ENCODE data around the gene TESK2. TPM values are rescaled to one million over a fixed set of nuclear protein-coding genes. Genes with fewer than 3 reads are reported as not detected.

Gene TESK2
- total RNA-seq, 1 donor from 2014 or later: 13.5 TPM

DNA sequence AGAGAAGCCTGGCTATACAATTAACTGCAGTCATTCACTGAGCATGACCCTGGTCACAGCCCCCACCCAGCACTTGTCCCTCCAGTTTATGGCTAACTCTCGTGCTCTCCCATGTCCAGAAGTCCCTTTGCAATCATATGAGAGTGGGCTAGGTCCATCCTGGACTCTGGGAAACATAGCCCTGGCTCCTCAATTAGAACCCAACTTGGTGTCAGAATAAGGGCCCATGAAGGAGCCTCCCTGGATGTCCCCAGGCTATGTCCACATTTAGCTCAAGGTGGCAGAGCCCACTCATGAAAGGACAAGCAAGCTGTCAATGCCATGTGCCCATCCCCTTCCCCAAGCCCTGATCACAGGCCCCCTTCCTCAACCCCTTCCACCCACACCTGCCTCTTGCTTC lies 191.7 kb downstream of the TESK2 start:
- intact Hi-C loops (cut with DNase I): no loop called here

DNA sequence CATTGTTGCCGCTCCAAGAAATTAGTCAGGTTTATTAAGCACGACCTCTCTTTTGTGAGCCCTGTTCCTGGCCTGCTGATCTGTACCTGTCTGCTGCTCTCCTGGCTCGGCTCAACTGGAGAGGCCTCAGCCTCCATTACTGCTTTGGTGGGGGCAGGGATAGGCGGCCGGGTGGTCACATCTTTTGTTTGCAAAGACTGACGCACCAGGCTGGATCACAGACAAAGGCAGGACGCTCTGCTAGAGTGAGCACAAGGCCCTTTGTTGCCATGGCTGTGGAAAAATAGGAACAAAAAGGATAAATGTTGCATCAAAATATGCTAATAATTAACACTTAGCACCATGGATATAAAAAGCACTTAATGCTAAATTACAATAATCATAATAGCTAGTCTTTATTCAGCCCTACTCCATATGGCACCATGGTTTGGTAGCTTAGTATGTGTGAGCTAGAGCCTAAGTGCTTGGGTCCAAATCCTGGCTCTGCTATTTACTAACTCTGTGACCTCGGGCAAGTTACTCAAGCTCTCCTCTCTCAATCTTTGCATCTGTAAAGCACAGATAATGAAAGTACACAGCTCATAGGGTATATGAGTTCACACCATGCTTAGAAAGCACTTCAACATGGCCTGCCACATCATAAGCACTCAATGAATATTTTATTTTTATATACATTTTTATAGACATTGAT lies 193.2 kb downstream of the TESK2 start:
- peaks cover 2% of the 10 kb centered on the region for H3K4me1 ChIP-seq

More for the DNA sequence above, 191.7 kb downstream of the TESK2 start:
- TF ChIP-seq POLR2AphosphoS5 (IDR thresholded peaks at IDR 0.05; ENCODE audit: insufficient read depth in 1 of 2, low read depth in 1 of 2) (no peak), POLR2A (IDR thresholded peaks at IDR 0.05) (no peak)
- TF ChIP-seq, protein P1, sequence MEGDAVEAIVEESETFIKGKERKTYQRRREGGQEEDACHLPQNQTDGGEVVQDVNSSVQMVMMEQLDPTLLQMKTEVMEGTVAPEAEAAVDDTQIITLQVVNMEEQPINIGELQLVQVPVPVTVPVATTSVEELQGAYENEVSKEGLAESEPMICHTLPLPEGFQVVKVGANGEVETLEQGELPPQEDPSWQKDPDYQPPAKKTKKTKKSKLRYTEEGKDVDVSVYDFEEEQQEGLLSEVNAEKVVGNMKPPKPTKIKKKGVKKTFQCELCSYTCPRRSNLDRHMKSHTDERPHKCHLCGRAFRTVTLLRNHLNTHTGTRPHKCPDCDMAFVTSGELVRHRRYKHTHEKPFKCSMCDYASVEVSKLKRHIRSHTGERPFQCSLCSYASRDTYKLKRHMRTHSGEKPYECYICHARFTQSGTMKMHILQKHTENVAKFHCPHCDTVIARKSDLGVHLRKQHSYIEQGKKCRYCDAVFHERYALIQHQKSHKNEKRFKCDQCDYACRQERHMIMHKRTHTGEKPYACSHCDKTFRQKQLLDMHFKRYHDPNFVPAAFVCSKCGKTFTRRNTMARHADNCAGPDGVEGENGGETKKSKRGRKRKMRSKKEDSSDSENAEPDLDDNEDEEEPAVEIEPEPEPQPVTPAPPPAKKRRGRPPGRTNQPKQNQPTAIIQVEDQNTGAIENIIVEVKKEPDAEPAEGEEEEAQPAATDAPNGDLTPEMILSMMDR (IDR thresholded peaks at IDR 0.05): no peak
- Histone ChIP-seq H3K4me1 (peaks cover 9% of the 10 kb centered on the region), H3K27ac (no peak overlapping the region), H3K4me3 (no peak overlapping the region), H3K27me3 (no peaks in the 10 kb centered on the region), H3K9me3 (no peaks in the 10 kb centered on the region), H3K36me3 (no peaks in the 10 kb centered on the region)
- no peak for DNase-seq (ENCODE audit: extremely low spot score in 2 of 2)

More for the DNA sequence above, 193.2 kb downstream of the TESK2 start:
- no peak overlapping the region for H3K27ac ChIP-seq
- TF ChIP-seq POLR2AphosphoS5 (IDR thresholded peaks at IDR 0.05; ENCODE audit: insufficient read depth in 1 of 2, low read depth in 1 of 2) (no peak), POLR2A (IDR thresholded peaks at IDR 0.05) (no peak)
- TF ChIP-seq, protein P1 (IDR thresholded peaks at IDR 0.05): no peak
- no peaks in the 10 kb centered on the region for H3K9me3 ChIP-seq
- intact Hi-C loops (cut with DNase I): no loop called here
- no peak for DNase-seq (ENCODE audit: extremely low spot score in 2 of 2)
- no peaks in the 10 kb centered on the region for H3K27me3 ChIP-seq
- H3K36me3 ChIP-seq: no peaks in the 10 kb centered on the region
- H3K4me3 ChIP-seq: no peak overlapping the region

Other genes with a start within 250 kb of the TESK2 start
- gene HPDL, start 164.3 kb downstream of the TESK2 start, total RNA-seq: 2.2 TPM
- 9.8 TPM for gene TOE1, start 151.0 kb downstream of the TESK2 start, total RNA-seq
- gene MUTYH, start 150.7 kb downstream of the TESK2 start, total RNA-seq: 27.0 TPM
- gene CCDC163, start 8.9 kb upstream of the TESK2 start, total RNA-seq: not detected
- 3.2 TPM for gene MMACHC, start 9.1 kb upstream of the TESK2 start, total RNA-seq
- 239 TPM for gene PRDX1, start 30.7 kb upstream of the TESK2 start, total RNA-seq
- 80.3 TPM for gene AKR1A1, start 59.7 kb upstream of the TESK2 start, total RNA-seq
- gene NASP, start 92.9 kb upstream of the TESK2 start, total RNA-seq: 57.9 TPM
- gene CCDC17, start 132.9 kb upstream of the TESK2 start, total RNA-seq: 1.5 TPM
- 109 TPM for gene GPBP1L1, start 195.4 kb upstream of the TESK2 start, total RNA-seq
- gene TMEM69, start 197.0 kb upstream of the TESK2 start, total RNA-seq: 13.3 TPM